Suprapubic skin (tissue), 3 donors: Measurements from ENCODE around the gene RTP5.

Experiments
- CTCF ChIP-seq, 2 donors: fragments of 200-600 bp in 1 of 2; fragments of 450-650 bp in 1 of 2; sonication (generic) in 1 of 2; IDR thresholded peaks; one replicate each; pipeline ENCODE4 v1.5.1; 2016 to 2019; ENCODE audit warnings: antibody characterized with exemption in 2 of 2, mild to moderate bottlenecking in 1 of 2, moderate library complexity in 1 of 2
- POLR2A ChIP-seq, 2 donors: fragments of 450-650 bp; IDR thresholded peaks; one replicate each; pipeline ENCODE4 v1.6.1; 2017; ENCODE audit warnings: antibody characterized with exemption in 2 of 2, mild to moderate bottlenecking in 2 of 2, moderate library complexity in 2 of 2

GRCh38 chr2:241867776-241868420, 1.6 kb upstream of the RTP5 start:
- TF ChIP-seq CTCF (IDR thresholded peaks at IDR 0.05) (no peak), POLR2A (IDR thresholded peaks at IDR 0.05) (no peak)
